Measurements from ENCODE around the gene PAIP2B. TPM values are rescaled to one million over a fixed set of nuclear protein-coding genes. Genes with fewer than 3 reads are reported as not detected.

Gene PAIP2B
- total RNA-seq, 1 experiment from 2014 or later: 5.9 TPM

- POLR2A ChIA-PET: no interaction called here
- Histone ChIP-seq H3K4me3 (replicated peaks in 1 of 2; ENCODE audit: low read depth in 1 of 2, low read length in 2 of 2) (no peak overlapping the region), H3K9me3 (ENCODE audit: control insufficient read depth in 1 of 2, insufficient read depth in 1 of 2, low read depth in 1 of 2, low read length in 2 of 2) (no peaks in the 10 kb centered on the region), H3K4me2 (ENCODE audit: low read length) (no peak overlapping the region), H4K20me1 (ENCODE audit: insufficient read depth) (no peaks in the 10 kb centered on the region), H3K9me2 (ENCODE audit: insufficient read depth) (no peaks in the 10 kb centered on the region), H3K79me2 (ENCODE audit: insufficient read depth, low read length) (no peaks in the 10 kb centered on the region), H2AFZ (ENCODE audit: low read depth, low read length, poor library complexity, severe bottlenecking) (no peak overlapping the region), H3K27ac (ENCODE audit: low read depth, low read length) (no peak overlapping the region), H3K4me1 (ENCODE audit: control insufficient read depth in 1 of 2, insufficient read depth in 2 of 2, low read length in 2 of 2) (no peaks in the 10 kb centered on the region), H3K36me3 (ENCODE audit: control insufficient read depth in 1 of 2, insufficient read depth in 2 of 2, low read length in 2 of 2) (0 out of 4 replicates have a peak, but pooled peaks cover 0 to 2% of the 10 kb centered on the region in 2 experiments), H3K9ac (ENCODE audit: low read length) (no peak overlapping the region), H3K27me3 (ENCODE audit: insufficient read depth, low read length) (no peaks in the 10 kb centered on the region)
- no peak for TF ChIP-seq CEBPB (IDR thresholded peaks at IDR 0.05; ENCODE audit: low read depth)
- no peak for TF ChIP-seq REST (IDR thresholded peaks at IDR 0.05; ENCODE audit: low read depth)
- TF ChIP-seq POLR2A (IDR thresholded peaks at IDR 0.05; ENCODE audit: borderline replicate concordance, extremely low read depth, insufficient read depth, insufficient read length): no peak
- no peak for TF ChIP-seq EZH2 (IDR thresholded peaks at IDR 0.05)
- no peak for TF ChIP-seq JUND (IDR thresholded peaks at IDR 0.05)
- TF ChIP-seq MAX (IDR thresholded peaks at IDR 0.05): no peak
- no peak for TF ChIP-seq FOSL1 (IDR thresholded peaks at IDR 0.05; ENCODE audit: low read depth)
- TF ChIP-seq SRF (IDR thresholded peaks at IDR 0.05; ENCODE audit: low read depth): no peak
- TF ChIP-seq CBX3 (IDR thresholded peaks at IDR 0.05; ENCODE audit: low read depth): no peak
- TF ChIP-seq ZBTB33 (IDR thresholded peaks at IDR 0.05; ENCODE audit: extremely low read depth, insufficient replicate concordance, low read length): no peak
- no peak for TF ChIP-seq SIN3A (IDR thresholded peaks at IDR 0.05; ENCODE audit: low read depth)
- no peak for TF ChIP-seq ZFX (IDR thresholded peaks at IDR 0.05)
- no peak for TF ChIP-seq SP1 (IDR thresholded peaks at IDR 0.05; ENCODE audit: low read depth)
- TF ChIP-seq RAD21 (IDR thresholded peaks at IDR 0.05; ENCODE audit: low read depth): peak; percentile 61
- TF ChIP-seq CTCF (IDR thresholded peaks at IDR 0.05 in 2 of 3, conservative IDR thresholded peaks at IDR 0.05 in 1 of 3; ENCODE audit: borderline replicate concordance in 1 of 3, insufficient read depth in 1 of 3, low read depth in 2 of 3, low read length in 2 of 3): peak; percentile 34 to 55 (median 43); a peak in 4 of 6 replicates
- ATAC-seq (peak; percentile 76), DNase-seq (ENCODE audit: low read depth, low spot score) (peak; percentile 31)
- RAD21 ChIA-PET (ENCODE audit: low non-redundant PET in 1 of 2, low total read pairs in 2 of 2, uncharacterized antibody in 2 of 2, unreplicated experiment in 2 of 2): interaction anchor here (0.7 to 1.6 kb wide), 3 partner anchors 54 to 131 kb away, joined by 3 to 6 read pairs (median 5); partner anchors contain the start of gene PAIP2B (in 1 of the 2)
- BruUV-seq (replicated peaks): no TSS peak
- intact Hi-C loops (cut with micrococcal nuclease): no loop called here
- CTCF ChIA-PET: interaction anchor here (0.9 to 3.5 kb wide), 6 partner anchors 11 to 170 kb away, joined by 3 to 17 read pairs (median 5); no protein-coding TSS in a partner anchor
Observed at GRCh38 chr2:71154798-71155197, 72.1 kb downstream of the PAIP2B start.
